ENCODE data around the gene TUSC7. TPM values are rescaled to one million over a fixed set of nuclear protein-coding genes. Genes with fewer than 3 reads are reported as not detected.

Gene TUSC7
- total RNA-seq, 2 donors from 2014 or later = not detected

- DNase-seq (ENCODE audit: low spot score) = no peak
- intact Hi-C loops (cut with DNase I) = no loop called here
Observed at GRCh38 chr3:116757315-116757714, 47.7 kb downstream of the TUSC7 start.

DNA sequence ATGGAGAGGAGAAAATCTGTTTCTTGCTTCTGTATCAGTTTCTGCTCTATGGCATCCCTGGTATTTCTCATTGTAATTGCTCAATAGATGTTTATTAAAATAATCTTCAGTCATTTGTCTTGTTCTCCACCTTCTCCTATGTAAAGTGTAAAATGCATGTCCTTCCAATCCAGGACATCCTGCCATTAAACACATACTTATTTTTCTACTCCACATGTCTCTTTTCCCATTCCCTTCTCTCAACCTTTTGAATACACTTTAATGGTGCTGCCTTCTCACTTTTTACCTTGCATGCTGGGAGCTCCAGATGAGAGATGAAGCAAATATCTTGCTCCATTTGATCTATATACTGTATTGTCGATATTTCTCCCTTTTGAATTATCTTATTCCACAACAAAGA, 49.7 kb downstream of the TUSC7 start:
- DNase-seq (ENCODE audit: low spot score) = no peak
- intact Hi-C loops (cut with DNase I) = no loop called here
